KOPT-K1 (cell line): ENCODE results near the gene DDX39A.
A peak's percentile ranks its signal among the peaks of the same experiment; 100 is the strongest.
"Not testable (repeated sequence)": the region's sequence is repeated elsewhere in the genome, so short reads cannot be mapped to it uniquely, and the experiment has no call there.

Source experiments
- H3K27ac ChIP-seq: fragments of 200-600 bp; sonication (generic); 2 replicates; pipeline ENCODE4 v1.5.1; 2016; ENCODE audit warnings: antibody characterized with exemption, mild to moderate bottlenecking, low read depth, low read length; ENCODE audit not compliant: poor library complexity, severe bottlenecking
- H3K36me3 ChIP-seq: fragments of 200-600 bp; sonication (generic); 2 replicates; pipeline ENCODE4 v1.5.1; 2017; ENCODE audit warnings: antibody characterized with exemption, mild to moderate bottlenecking, low read length, moderate library complexity; ENCODE audit not compliant: insufficient read depth
- H3K9me3 ChIP-seq: fragments of 200-600 bp; sonication (generic); 2 replicates; pipeline ENCODE4 v1.5.1; 2017; ENCODE audit warnings: antibody characterized with exemption, low read length, mild to moderate bottlenecking; ENCODE audit not compliant: insufficient read depth, poor library complexity, severe bottlenecking

DDX39A gene

DNA sequence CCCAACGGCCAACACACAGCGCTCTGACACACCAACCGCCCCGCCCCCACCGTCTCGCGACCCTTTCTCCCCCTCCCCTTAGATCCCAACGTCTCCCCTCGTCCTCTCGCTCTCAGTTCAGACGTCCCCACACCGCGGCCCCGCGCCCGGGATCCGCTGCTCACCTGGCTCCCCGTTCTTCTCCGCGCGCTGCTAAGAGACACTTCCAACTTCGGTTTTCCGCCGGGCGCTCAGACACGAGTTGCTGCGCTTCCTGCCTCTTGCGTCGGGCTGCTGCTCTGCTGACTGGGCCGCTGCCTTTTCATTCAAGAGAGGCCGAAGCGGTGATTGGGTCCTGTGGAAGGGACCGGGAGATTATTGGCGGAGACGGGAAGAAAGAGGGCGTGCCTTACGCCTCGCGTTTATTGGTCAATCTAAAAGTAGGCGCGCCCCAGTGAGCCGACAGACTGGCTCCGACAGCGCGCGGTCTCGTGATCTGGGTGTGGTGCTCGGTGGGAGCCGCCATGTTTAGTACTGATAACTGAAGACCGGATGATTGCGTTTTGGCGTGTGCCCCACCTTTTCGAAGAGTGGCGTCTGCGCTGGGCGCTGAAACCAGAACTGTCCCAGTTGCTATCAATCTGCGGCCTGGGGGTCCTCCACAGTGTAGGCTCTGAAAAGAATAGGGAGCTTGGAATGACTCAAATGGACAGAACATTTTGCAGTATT, at the start of gene DDX39A:
DDX39A (minus strand) TSS at position 236 of the 708 bp plus-strand sequence. CDS start 6,121 bp downstream, outside the sequence.
- Histone ChIP-seq H3K27ac (peak within 1 kb of the TSS; percentile 97), H3K9me3 (no peaks in the 10 kb centered on the region), H3K36me3 (peaks cover 34% of the 10 kb centered on the region)

DNA sequence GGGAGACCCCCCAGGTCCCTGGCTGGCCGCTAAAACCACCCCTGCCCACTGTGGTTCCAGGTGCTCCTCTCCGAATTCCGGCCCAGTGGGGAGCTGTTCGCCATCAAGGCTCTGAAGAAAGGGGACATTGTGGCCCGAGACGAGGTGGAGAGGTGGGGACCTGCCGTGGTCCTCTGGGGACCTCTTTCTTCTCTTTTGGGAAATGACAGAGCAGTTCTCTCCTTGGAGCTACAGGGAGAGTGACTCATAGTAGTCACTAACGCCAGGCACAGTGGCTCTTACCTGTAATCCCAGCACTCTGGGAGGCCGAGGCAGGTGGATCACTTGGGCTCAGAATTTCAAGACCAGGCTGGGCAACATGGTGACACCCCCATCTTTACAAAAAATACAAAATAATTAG, 48.7 kb upstream of the DDX39A start:
- H3K36me3 ChIP-seq: peaks cover 88% of the 10 kb centered on the region
- no peak overlapping the region for H3K27ac ChIP-seq
- no peaks in the 10 kb centered on the region for H3K9me3 ChIP-seq

DNA sequence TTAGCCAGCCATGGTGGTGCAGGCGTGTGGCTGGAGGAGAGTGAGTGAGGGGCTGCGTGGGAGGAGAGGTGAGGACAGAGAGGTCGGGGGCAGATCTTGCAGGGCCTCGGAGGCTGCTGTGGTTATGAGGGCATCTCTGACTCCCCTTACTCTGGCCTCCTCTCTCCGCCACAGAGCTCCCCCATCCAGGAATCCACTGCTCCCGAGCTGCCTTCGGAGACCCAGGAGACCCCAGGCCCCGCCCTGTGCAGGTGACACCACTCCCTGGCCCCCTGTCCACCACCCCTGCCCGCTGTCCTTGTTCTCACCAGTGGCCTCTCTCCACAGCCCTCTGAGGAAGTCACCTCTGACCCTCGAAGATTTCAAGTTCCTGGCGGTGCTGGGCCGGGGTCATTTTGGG, 48.2 kb upstream of the DDX39A start:
- no peak overlapping the region for H3K27ac ChIP-seq
- H3K9me3 ChIP-seq: no peaks in the 10 kb centered on the region
- H3K36me3 ChIP-seq: peaks cover 93% of the 10 kb centered on the region

DNA sequence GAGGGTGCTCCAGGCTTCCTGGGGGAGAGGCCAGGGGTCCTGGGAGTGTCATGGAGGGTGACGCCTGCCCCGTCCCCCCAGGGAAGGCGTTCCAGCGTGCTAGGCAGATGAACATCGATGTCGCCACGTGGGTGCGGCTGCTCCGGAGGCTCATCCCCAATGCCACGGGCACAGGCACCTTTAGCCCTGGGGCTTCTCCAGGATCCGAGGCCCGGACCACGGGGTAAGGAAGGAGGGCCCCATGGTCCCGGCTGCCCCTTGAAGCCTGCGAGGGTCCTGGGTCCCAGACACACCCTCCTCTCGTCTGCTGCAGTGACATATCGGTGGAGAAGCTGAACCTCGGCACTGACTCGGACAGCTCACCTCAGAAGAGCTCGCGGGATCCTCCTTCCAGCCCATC, 44.6 kb upstream of the DDX39A start:
- Histone ChIP-seq H3K36me3 (peaks cover 95% of the 10 kb centered on the region), H3K9me3 (no peaks in the 10 kb centered on the region), H3K27ac (no peak overlapping the region)

DNA sequence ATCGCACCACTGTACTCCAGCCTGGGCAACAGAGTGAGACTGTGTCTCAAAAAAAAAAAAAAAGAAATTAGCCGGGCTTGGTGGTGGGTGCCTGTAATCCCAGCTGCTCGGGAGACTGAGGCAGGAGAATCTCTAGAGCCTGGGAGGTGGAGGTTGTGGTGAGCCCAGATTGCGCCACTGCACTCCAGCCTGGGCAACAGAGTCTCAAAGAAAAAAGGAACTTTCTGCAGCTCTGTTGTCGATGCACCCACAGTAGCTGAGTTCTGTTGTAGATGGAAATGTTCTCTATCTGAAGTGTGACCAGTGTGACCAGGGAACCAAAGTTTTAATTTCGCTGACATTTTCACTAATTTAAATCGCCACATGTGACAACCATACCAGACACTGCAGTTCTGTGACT, 43.3 kb upstream of the DDX39A start:
- not testable (repeated sequence) for H3K27ac ChIP-seq, H3K9me3 ChIP-seq
- H3K36me3 ChIP-seq: peaks cover 96% of the 10 kb centered on the region

DNA sequence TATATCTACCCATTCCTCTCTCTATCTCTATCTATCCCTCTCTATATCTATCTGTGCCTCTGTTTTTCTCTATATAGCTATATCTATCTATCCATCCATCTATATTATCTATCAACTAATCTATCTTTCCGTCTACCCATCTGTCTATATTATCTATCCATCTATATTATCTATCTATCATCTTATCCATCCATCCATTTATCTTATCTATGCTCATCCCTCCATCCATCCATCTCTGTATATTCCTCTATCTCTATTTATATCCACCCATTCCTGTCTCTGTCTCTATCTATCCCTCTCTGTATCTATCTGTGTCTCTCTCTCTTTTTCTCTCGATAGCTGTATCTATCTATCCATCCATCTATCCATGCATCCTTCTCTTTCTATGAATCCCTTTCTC, 41.8 kb upstream of the DDX39A start:
- H3K9me3 ChIP-seq: no peaks in the 10 kb centered on the region
- H3K27ac ChIP-seq: no peak overlapping the region
- peaks cover 96% of the 10 kb centered on the region for H3K36me3 ChIP-seq

DNA sequence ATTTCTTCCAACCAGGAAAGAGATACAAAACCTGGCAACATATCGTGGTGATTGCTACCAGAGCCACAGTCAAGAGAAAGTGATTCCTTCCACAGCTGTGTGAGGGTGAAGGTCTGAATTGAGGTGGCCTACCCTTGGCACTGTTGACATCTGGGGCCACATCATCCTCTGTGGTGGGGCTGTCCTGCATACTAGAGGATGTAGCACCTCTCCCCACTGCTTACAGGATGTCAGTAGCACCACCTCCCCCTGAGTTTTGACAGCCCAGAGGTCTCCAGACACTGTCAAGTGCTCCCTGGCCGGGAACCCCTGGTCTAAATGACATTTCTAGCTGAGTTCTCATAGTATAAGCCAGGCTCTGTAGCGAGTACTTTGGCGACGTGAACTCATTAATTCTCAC, 40.6 kb upstream of the DDX39A start:
- Histone ChIP-seq H3K27ac (no peak overlapping the region), H3K36me3 (peaks cover 97% of the 10 kb centered on the region), H3K9me3 (no peaks in the 10 kb centered on the region)

DNA sequence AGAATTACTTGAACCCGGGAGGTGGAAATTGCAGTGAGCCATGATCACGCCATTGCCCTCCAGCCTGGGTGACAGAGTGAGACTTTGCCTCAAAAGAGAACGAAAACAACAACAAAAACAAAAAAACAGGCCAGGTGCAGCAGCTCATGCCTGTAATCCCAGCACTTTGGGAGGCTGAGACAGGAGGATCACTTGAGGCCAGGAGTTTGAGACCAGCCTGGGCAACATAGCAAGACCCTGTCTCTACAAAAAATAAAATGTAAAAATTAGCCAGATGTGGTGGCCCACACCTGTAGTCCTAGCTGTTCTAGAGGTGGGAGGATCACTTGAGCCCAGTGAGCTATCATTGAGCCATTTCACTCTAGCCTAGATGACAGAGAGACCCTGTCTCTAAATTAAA, 33.2 kb upstream of the DDX39A start:
- not testable (repeated sequence) for H3K27ac ChIP-seq, H3K9me3 ChIP-seq
- H3K36me3 ChIP-seq: peaks cover 95% of the 10 kb centered on the region

DNA sequence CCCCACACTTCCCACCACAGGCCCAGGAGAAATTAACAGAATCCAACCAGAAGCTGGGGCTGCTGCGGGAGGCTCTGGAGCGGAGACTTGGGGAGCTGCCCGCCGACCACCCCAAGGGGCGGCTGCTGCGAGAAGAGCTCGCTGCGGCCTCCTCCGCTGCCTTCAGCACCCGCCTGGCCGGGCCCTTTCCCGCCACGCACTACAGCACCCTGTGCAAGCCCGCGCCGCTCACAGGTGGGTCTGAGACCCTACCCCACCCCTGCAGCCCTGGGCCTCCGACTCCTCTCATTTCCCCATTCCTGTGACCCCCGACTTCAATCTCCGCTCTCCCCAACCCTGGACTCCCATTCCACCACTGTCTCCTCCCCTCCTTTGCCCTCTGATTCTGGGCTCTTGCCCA, 31.7 kb upstream of the DDX39A start:
- Histone ChIP-seq H3K36me3 (peaks cover 97% of the 10 kb centered on the region), H3K9me3 (no peaks in the 10 kb centered on the region), H3K27ac (no peak overlapping the region)

DNA sequence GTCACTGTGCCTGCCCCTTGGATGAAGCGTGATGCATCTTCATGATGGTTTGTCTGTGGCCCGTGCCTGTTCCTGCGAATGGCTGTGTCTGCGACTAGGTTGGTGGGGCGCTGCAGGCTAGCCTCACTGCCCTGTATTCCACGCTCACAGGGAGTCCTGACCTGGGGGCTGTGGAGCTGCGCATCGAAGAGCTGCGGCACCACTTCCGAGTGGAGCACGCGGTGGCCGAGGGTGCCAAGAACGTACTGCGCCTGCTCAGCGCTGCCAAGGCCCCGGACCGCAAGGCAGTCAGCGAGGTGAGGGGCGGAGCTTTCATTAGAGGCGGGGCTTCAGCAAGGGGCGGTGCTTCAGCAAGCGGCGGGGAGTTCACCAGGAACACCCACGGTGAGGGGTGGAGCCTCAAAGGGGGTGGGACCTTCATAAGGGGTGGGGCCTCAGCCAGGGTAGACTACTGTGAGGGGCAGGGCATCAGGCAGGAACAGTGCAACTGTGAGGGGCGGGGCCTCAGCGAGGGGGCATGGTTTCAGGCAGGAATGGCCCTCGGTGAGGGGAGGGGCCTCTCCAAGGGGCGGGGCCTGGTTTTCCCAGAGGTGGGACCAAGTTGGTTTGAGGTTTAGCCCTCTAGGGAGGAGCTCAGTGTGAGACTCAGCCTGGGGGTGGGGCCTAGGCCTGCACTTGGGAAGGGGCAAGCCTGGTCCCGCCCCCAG, 31.2 kb upstream of the DDX39A start:
- Histone ChIP-seq H3K36me3 (peaks cover 97% of the 10 kb centered on the region), H3K27ac (no peak overlapping the region), H3K9me3 (no peaks in the 10 kb centered on the region)

DNA sequence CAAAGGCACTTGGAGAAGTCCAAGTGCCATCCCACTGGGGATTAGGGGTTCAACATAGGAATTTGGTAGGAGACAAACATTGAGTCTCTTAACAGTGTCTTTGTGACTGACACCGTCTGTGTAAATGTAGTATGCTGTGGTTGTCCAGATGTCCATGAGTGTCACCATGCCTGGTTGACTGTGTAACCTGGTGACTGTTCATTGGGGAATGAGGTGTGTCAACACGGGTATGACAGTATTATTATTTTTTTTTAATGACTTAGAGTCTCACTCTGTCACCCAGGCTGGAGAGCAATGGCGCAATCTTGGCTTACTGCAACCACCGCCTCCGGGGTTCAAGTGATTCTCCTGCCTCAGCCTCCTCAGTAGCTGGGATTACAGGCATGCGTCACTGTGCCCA, 30.2 kb upstream of the DDX39A start:
- Histone ChIP-seq H3K27ac (no peak overlapping the region), H3K9me3 (no peaks in the 10 kb centered on the region), H3K36me3 (peaks cover 93% of the 10 kb centered on the region)

DNA sequence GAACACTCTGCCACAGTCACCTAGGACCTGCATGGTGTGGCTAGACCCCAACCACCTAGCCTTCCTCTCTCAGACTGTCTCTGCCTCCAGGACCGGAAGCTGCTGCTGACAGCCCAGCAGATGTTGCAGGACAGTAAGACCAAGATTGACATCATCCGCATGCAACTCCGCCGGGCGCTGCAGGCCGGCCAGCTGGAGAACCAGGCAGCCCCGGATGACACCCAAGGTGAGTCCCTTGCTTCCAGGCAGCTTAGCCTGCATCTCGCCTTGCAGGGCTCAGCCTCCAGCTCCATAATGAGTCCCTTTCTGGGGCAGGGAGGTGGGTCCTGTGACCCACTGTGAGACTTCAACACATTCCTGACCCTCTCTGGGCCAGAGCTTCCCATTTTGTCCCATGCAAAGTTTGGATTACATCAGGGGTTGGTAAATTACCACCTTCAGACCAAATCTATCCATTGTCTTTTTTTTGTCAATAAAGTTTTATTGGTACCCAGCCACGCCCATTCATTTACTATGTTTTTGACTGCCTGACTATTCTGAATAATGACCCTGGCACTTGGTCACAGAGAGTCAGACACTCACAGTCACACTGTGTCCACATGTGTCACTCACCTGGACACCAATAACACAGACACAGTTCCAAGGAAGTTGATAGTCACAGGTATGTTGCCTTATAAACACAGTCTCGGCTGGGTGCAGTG, 27.3 kb upstream of the DDX39A start:
- no peaks in the 10 kb centered on the region for H3K9me3 ChIP-seq
- peaks cover 94% of the 10 kb centered on the region for H3K36me3 ChIP-seq
- no peak overlapping the region for H3K27ac ChIP-seq

DNA sequence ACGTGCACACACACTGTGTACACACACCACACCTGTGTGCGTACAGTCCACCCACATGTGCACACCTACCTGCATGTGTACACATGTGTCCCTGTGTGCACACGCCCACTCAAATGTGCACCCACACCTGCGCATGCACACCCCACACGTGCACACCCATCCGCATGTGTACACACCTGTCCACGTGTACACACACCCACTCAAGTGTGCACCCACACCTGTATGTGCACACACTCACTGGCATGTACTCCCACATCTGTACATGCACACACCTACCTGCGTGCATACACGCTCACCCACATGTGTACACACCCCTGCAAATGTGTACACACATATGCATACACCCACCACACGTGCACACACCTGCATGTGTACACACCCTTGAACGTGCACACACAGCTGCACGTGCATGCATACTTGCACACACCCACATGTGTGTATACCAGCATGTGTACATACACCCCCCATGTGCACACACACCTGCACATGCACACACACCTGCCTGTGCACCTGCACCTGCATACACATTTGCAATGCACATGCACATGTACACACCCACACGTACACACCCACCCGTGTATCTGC, 24.6 kb upstream of the DDX39A start:
- Histone ChIP-seq H3K9me3 (no peaks in the 10 kb centered on the region), H3K36me3 (peaks cover 70% of the 10 kb centered on the region), H3K27ac (no peak overlapping the region)

DNA sequence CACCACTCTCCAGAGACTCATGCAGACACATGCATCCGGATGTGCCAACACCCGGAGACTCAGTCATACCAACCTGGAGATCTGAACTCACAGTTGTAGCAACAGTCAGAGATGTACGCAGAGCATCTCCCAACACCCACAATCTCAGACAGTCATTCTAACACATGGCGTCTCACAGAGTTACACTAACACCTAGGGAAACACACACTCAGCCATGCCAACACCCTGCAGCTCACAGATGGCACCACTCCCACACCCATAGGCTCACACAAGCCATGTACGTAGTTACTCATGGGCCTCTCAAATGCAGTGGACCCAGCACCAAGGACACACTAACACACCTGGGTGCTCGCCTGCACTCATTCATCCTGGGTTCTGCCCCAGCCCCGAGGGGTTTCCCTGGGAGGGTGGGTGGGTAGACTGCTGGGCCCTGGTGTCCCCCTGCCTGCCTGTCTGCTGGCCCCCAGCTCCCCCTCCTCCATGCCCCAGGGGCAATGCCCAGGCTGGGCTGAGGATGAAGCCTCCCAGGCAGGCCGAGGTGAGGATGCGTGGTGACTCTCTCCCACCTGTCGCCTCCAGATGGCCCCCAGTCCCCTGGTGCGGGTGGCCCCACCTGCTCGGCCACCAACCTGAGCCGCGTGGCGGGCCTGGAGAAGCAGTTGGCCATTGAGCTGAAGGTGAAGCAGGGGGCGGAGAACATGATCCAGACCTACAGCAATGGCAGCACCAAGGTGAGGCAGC, 23.9 kb upstream of the DDX39A start:
- no peaks in the 10 kb centered on the region for H3K9me3 ChIP-seq
- no peak overlapping the region for H3K27ac ChIP-seq
- peaks cover 63% of the 10 kb centered on the region for H3K36me3 ChIP-seq
